CD4-positive, alpha-beta T cell treated with Interleukin-12 subunit alpha and Interleukin-12 subunit beta, for 1 hour (primary cell): ENCODE results near the gene GOLGA6L10.
A peak's percentile ranks its signal among the peaks of the same experiment; 100 is the strongest.
"Not testable (repeated sequence)": the region's sequence is repeated elsewhere in the genome, so short reads cannot be mapped to it uniquely, and the experiment has no call there.

Source experiments
- DNase-seq: peaks from one replicate; pipeline ENCODE4 v3.0.0-alpha.2; 2020

Gene GOLGA6L10

GRCh38 chr15:82349375-82349774 is at the start of gene GOLGA6L10:
TSS of gene GOLGA6L10 (minus strand) at chr15:82349475. CDS start at chr15:82349375, 100 bp downstream.
- not testable (repeated sequence) for DNase-seq

GRCh38 chr15:82398785-82399184 is 49.5 kb upstream of the GOLGA6L10 start:
- DNase-seq, result no peak

GRCh38 chr15:82397817-82398216 is 48.5 kb upstream of the GOLGA6L10 start:
- no peak for DNase-seq

- DNase-seq, result not testable (repeated sequence)
Observed at GRCh38 chr15:82395788-82396187, 46.5 kb upstream of the GOLGA6L10 start.

- no peak for DNase-seq
Observed at GRCh38 chr15:82393671-82394070, 44.4 kb upstream of the GOLGA6L10 start.

- DNase-seq, result not testable (repeated sequence)
Observed at GRCh38 chr15:82392077-82392476, 42.8 kb upstream of the GOLGA6L10 start.

GRCh38 chr15:82390152-82390551 is 40.9 kb upstream of the GOLGA6L10 start:
- DNase-seq, result not testable (repeated sequence)

- not testable (repeated sequence) for DNase-seq
Observed at GRCh38 chr15:82387209-82387608, 37.9 kb upstream of the GOLGA6L10 start.

- not testable (repeated sequence) for DNase-seq
Observed at GRCh38 chr15:82381330-82381955, 32.2 kb upstream of the GOLGA6L10 start.

- DNase-seq, result not testable (repeated sequence)
Observed at GRCh38 chr15:82379552-82379951, 30.3 kb upstream of the GOLGA6L10 start.

GRCh38 chr15:82373661-82374060 is 24.4 kb upstream of the GOLGA6L10 start:
- DNase-seq, result not testable (repeated sequence)

- DNase-seq, result no peak
Observed at GRCh38 chr15:82371656-82372055, 22.4 kb upstream of the GOLGA6L10 start.

- not testable (repeated sequence) for DNase-seq
Observed at GRCh38 chr15:82367790-82368189, 18.5 kb upstream of the GOLGA6L10 start.

- DNase-seq, result peak; percentile 60
Observed at GRCh38 chr15:82365692-82366323, 16.5 kb upstream of the GOLGA6L10 start.

GRCh38 chr15:82364548-82364947 is 15.3 kb upstream of the GOLGA6L10 start:
- not testable (repeated sequence) for DNase-seq

GRCh38 chr15:82362790-82363189 is 13.5 kb upstream of the GOLGA6L10 start:
- not testable (repeated sequence) for DNase-seq

- DNase-seq, result not testable (repeated sequence)
Observed at GRCh38 chr15:82360618-82361017, 11.3 kb upstream of the GOLGA6L10 start.

- not testable (repeated sequence) for DNase-seq
Observed at GRCh38 chr15:82355055-82355454, 5.8 kb upstream of the GOLGA6L10 start.

- peak; percentile 40 for DNase-seq
Observed at GRCh38 chr15:82354546-82354945, 5.3 kb upstream of the GOLGA6L10 start.

- not testable (repeated sequence) for DNase-seq
Observed at GRCh38 chr15:82347645-82348044, 1.6 kb downstream of the GOLGA6L10 start.

GRCh38 chr15:82345176-82345575 is 4.1 kb downstream of the GOLGA6L10 start:
- DNase-seq, result not testable (repeated sequence)

- not testable (repeated sequence) for DNase-seq
Observed at GRCh38 chr15:82344421-82344820, 4.9 kb downstream of the GOLGA6L10 start.

- DNase-seq, result not testable (repeated sequence)
Observed at GRCh38 chr15:82343851-82344250, 5.4 kb downstream of the GOLGA6L10 start.

- DNase-seq, result peak; percentile 36
Observed at GRCh38 chr15:82342632-82343374, 6.5 kb downstream of the GOLGA6L10 start.
